Fibroblast of lung (primary cell): ENCODE measurements around the gene CNTROB. TPM values are rescaled to one million over a fixed set of nuclear protein-coding genes. Genes with fewer than 3 reads are reported as not detected.

Experiments
- DNase-seq, 2 donors: peaks; one replicate each; pipeline versions ENCODE4 v3.0.0 to v3.0.0-alpha.2; 2010; ENCODE audit warnings: low read depth in 2 of 2
- H2AFZ ChIP-seq: 2 replicates; pipeline ENCODE4 v1.5.1; 2012; ENCODE audit warnings: low read length, control low read depth, inconsistent platforms
- H3K27ac ChIP-seq: 2 replicates; pipeline ENCODE4 v1.5.1; 2011; ENCODE audit warnings: low read length, control low read depth; ENCODE audit not compliant: insufficient read depth
- H3K27me3 ChIP-seq: 2 replicates; pipeline ENCODE4 v1.5.1; 2011; ENCODE audit warnings: mild to moderate bottlenecking, low read length; ENCODE audit not compliant: control insufficient read depth, insufficient read depth
- H3K36me3 ChIP-seq: 2 replicates; pipeline ENCODE4 v1.5.1; 2011; ENCODE audit warnings: low read length; ENCODE audit not compliant: control insufficient read depth, insufficient read depth
- H3K4me1 ChIP-seq: 2 replicates; pipeline ENCODE4 v1.5.1; 2011; ENCODE audit warnings: low read length; ENCODE audit not compliant: control insufficient read depth, insufficient read depth; ENCODE audit errors: extremely low read depth
- H3K4me2 ChIP-seq: 2 replicates; pipeline ENCODE4 v1.5.1; 2011; ENCODE audit warnings: low read length, control low read depth; ENCODE audit not compliant: insufficient read depth; ENCODE audit errors: extremely low read depth
- H3K4me3 ChIP-seq, 4 experiments: fragments of 200-600 bp in 1 of 4; sonication (generic) in 1 of 4; replicated peaks in 1 of 4; 2 replicates each; pipeline ENCODE4 v1.5.1; 2011 to 2016; ENCODE audit warnings: low read length in 4 of 4, low read depth in 3 of 4, mild to moderate bottlenecking in 3 of 4, control low read depth in 2 of 4, inconsistent platforms in 1 of 4, mixed read lengths in 1 of 4; ENCODE audit not compliant: insufficient read depth in 1 of 4; ENCODE audit errors: control extremely low read depth in 1 of 4
- H3K79me2 ChIP-seq: 2 replicates; pipeline ENCODE4 v1.5.1; 2012; ENCODE audit warnings: mild to moderate bottlenecking, low read length, inconsistent platforms; ENCODE audit not compliant: control insufficient read depth, insufficient read depth
- H3K9ac ChIP-seq: 2 replicates; pipeline ENCODE4 v1.5.1; 2011; ENCODE audit warnings: mild to moderate bottlenecking, low read length, control low read depth; ENCODE audit not compliant: insufficient read depth
- H3K9me3 ChIP-seq: 2 replicates; pipeline ENCODE4 v1.5.1; 2012; ENCODE audit warnings: low read depth, low read length; ENCODE audit not compliant: control insufficient read depth, insufficient read depth
- H4K20me1 ChIP-seq: 2 replicates; pipeline ENCODE4 v1.5.1; 2011; ENCODE audit warnings: low read length; ENCODE audit not compliant: control insufficient read depth, insufficient read depth; ENCODE audit errors: extremely low read depth
- CTCF ChIP-seq, 2 donors: IDR thresholded peaks in 1 of 2; conservative IDR thresholded peaks in 1 of 2; 1 replicate in 1 of 2; 2 replicates in 1 of 2; pipeline ENCODE4 v1.5.1; 2011 to 2012; ENCODE audit warnings: low read length in 2 of 2, control low read depth in 1 of 2, inconsistent platforms in 1 of 2, low read depth in 1 of 2, mild to moderate bottlenecking in 1 of 2
- EZH2 ChIP-seq: IDR thresholded peaks from 2 replicates; pipeline ENCODE4 v1.5.1; 2012; ENCODE audit warnings: low read length, control low read depth, mild to moderate bottlenecking; ENCODE audit errors: missing control alignments
- polyA plus RNA-seq, 2 donors: library from polyadenylated mRNA; depleted of rRNA in 1 of 2; stranded (reverse) in 1 of 2; unstranded in 1 of 2; fragments of >200 nt; gene quantifications; 2 replicates each; pipeline ENCODE4 v1.2.1, GENCODE V29; 2011 to 2012; ENCODE audit warnings: missing spikeins in 1 of 2
- total RNA-seq: library from RNA; depleted of rRNA; stranded (reverse); fragments of >200 nt; gene quantifications from 2 replicates; pipeline ENCODE4 v1.2.1, GENCODE V29; 2014

CNTROB gene
- total and polyA plus RNA-seq, 2 donors (not counting 1 experiment from before 2014, with no cell fraction given): 12.6 to 17.2 TPM

GRCh38 chr17:7940034-7940433, 8.0 kb downstream of the CNTROB start:
- H3K9ac ChIP-seq: no peak overlapping the region
- no peaks in the 10 kb centered on the region for H3K4me1 ChIP-seq
- H3K36me3 ChIP-seq: peaks cover 25% of the 10 kb centered on the region
- DNase-seq: no peak
- H3K4me2 ChIP-seq: no peak overlapping the region
- no peak overlapping the region for H3K27ac ChIP-seq
- H3K4me3 ChIP-seq: no peak overlapping the region
- no peaks in the 10 kb centered on the region for H3K27me3 ChIP-seq
- no peak overlapping the region for H2AFZ ChIP-seq
- H3K9me3 ChIP-seq: no peaks in the 10 kb centered on the region
- no peaks in the 10 kb centered on the region for H3K79me2 ChIP-seq
- no peak for TF ChIP-seq CTCF (conservative IDR thresholded peaks at IDR 0.05 in 1 of 2, IDR thresholded peaks at IDR 0.05 in 1 of 2; ENCODE audit: low read depth in 1 of 2, low read length in 2 of 2)
- TF ChIP-seq EZH2: no peak
- no peaks in the 10 kb centered on the region for H4K20me1 ChIP-seq

GRCh38 chr17:7940743-7941142, 8.7 kb downstream of the CNTROB start:
- Histone ChIP-seq H4K20me1 (no peaks in the 10 kb centered on the region), H2AFZ (no peak overlapping the region), H3K27me3 (no peaks in the 10 kb centered on the region), H3K36me3 (peaks cover 25% of the 10 kb centered on the region), H3K4me1 (no peaks in the 10 kb centered on the region), H3K4me2 (no peak overlapping the region), H3K9ac (no peak overlapping the region), H3K4me3 (no peak overlapping the region), H3K27ac (no peak overlapping the region), H3K79me2 (no peaks in the 10 kb centered on the region), H3K9me3 (no peaks in the 10 kb centered on the region)
- TF ChIP-seq CTCF (conservative IDR thresholded peaks at IDR 0.05 in 1 of 2, IDR thresholded peaks at IDR 0.05 in 1 of 2; ENCODE audit: low read depth in 1 of 2, low read length in 2 of 2): no peak
- TF ChIP-seq EZH2: no peak
- no peak for DNase-seq

- Histone ChIP-seq H3K9ac (no peak overlapping the region), H2AFZ (no peak overlapping the region), H4K20me1 (no peaks in the 10 kb centered on the region), H3K27ac (no peak overlapping the region), H3K4me1 (no peaks in the 10 kb centered on the region), H3K36me3 (peaks cover 26% of the 10 kb centered on the region), H3K79me2 (no peaks in the 10 kb centered on the region), H3K9me3 (no peaks in the 10 kb centered on the region), H3K27me3 (no peaks in the 10 kb centered on the region), H3K4me3 (no peak overlapping the region), H3K4me2 (no peak overlapping the region)
- no peak for TF ChIP-seq CTCF (conservative IDR thresholded peaks at IDR 0.05 in 1 of 2, IDR thresholded peaks at IDR 0.05 in 1 of 2; ENCODE audit: low read depth in 1 of 2, low read length in 2 of 2)
- TF ChIP-seq EZH2: no peak
- DNase-seq: no peak
Measured at GRCh38 chr17:7943291-7943690, 11.3 kb downstream of the CNTROB start.
